Esophagus squamous epithelium (tissue), 5 donors: ENCODE results near the gene FOXO6. TPM values are rescaled to one million over a fixed set of nuclear protein-coding genes. Genes with fewer than 3 reads are reported as not detected.

Source experiments
- DNase-seq: peaks from one replicate; lab custom pipeline; 2025; lab: John Stamatoyannopoulos, UW
- H3K27ac ChIP-seq, 4 donors: fragments of 200-600 bp; sonication (generic); one replicate each; pipeline ENCODE4 v1.5.1; 2016 to 2019; ENCODE audit warnings: mild to moderate bottlenecking in 1 of 4
- H3K27me3 ChIP-seq, 4 donors: fragments of 200-600 bp; sonication (generic); 1 replicate in 3 of 4; 2 replicates in 1 of 4; pipeline versions ENCODE4 v1.5.1 to v1.6.0; 2017 to 2021; ENCODE audit warnings: antibody characterized with exemption in 1 of 4
- H3K36me3 ChIP-seq, 3 donors: fragments of 200-600 bp; sonication (generic); one replicate each; pipeline ENCODE4 v1.5.1; 2016 to 2019
- H3K4me1 ChIP-seq, 3 donors: fragments of 200-600 bp; sonication (generic); one replicate each; pipeline ENCODE4 v1.5.1; 2017 to 2019
- H3K4me3 ChIP-seq, 4 donors: fragments of 200-600 bp; sonication (generic); 1 replicate in 3 of 4; 2 replicates in 1 of 4; pipeline ENCODE4 v1.5.1; 2016 to 2019; ENCODE audit warnings: mild to moderate bottlenecking in 2 of 4, moderate library complexity in 1 of 4
- H3K9me3 ChIP-seq, 3 donors: fragments of 200-600 bp; sonication (generic); one replicate each; pipeline ENCODE4 v1.5.1; 2016 to 2019
- CTCF ChIP-seq, 6 experiments: fragments of 450-650 bp in 4 of 6; fragments of 200-600 bp in 2 of 6; sonication (generic) in 2 of 6; IDR thresholded peaks; one replicate each; pipeline ENCODE4 v1.5.1; 2016 to 2019; ENCODE audit warnings: antibody characterized with exemption in 6 of 6, mild to moderate bottlenecking in 4 of 6, moderate library complexity in 4 of 6
- POLR2A ChIP-seq, 4 donors: fragments of 450-650 bp; IDR thresholded peaks; one replicate each; pipeline ENCODE4 v1.6.1; 2017; ENCODE audit warnings: antibody characterized with exemption in 4 of 4, mild to moderate bottlenecking in 4 of 4, moderate library complexity in 3 of 4
- WGBS, 2 donors: methylation state at CpG; one replicate each; pipeline ENCODE4 v1.1.5; 2018; 5-methylcytosine and 5-hydroxymethylcytosine counted together
- intact Hi-C: fragments of 100-400 bp; cut with DNase I; formaldehyde crosslinking; loops from one replicate; pipeline ENCODE4 v1.15.0; 2022
- total RNA-seq, 4 donors: library from RNA; depleted of rRNA; stranded (reverse); fragments of >200 nt; gene quantifications; one replicate each; pipeline ENCODE4 v1.1.0, GENCODE V29; 2016
- donor health status: DM: yes; HTN: yes; CAD: no.

FOXO6 gene
- total RNA-seq, 4 donors from 2014 or later = 0.18 to 0.53 (median 0.38) TPM; not detected in 1

GRCh38 chr1:41363591-41364320 lies 2.5 kb downstream of the FOXO6 start:
- 78 to 100% methylated on average over 1 to 4 of the region's 4 CpGs for WGBS, 2 donors
- TF ChIP-seq CTCF (IDR thresholded peaks at IDR 0.05) (no peak), POLR2A (IDR thresholded peaks at IDR 0.05) (no peak)
- H3K4me3 ChIP-seq = no peak overlapping the region
- H3K4me1 ChIP-seq = peaks cover 27 to 65% (median 29%) of the 10 kb centered on the region in 3 donors
- no peak overlapping the region for H3K27ac ChIP-seq
- no peaks in the 10 kb centered on the region for H3K36me3 ChIP-seq
- no peak for DNase-seq
- intact Hi-C loops = no loop called here
- H3K27me3 ChIP-seq = peaks cover 0 to 53% (median 8%) of the 10 kb centered on the region in 4 donors
- no peaks in the 10 kb centered on the region for H3K9me3 ChIP-seq

GRCh38 chr1:41364442-41365319 lies 3.4 kb downstream of the FOXO6 start:
- Histone ChIP-seq H3K27me3 (peaks cover 0 to 62% (median 8%) of the 10 kb centered on the region in 4 donors), H3K36me3 (no peaks in the 10 kb centered on the region)
- DNase-seq = no peak

GRCh38 chr1:41365320-41365633 lies 4.0 kb downstream of the FOXO6 start:
- Histone ChIP-seq H3K4me3 (no peak overlapping the region), H3K36me3 (no peaks in the 10 kb centered on the region), H3K27ac (peak overlapping the region in 2 of 4 donors; percentile 14 to 44), H3K9me3 (no peaks in the 10 kb centered on the region), H3K4me1 (peaks cover 27 to 50% (median 29%) of the 10 kb centered on the region in 3 donors), H3K27me3 (peaks cover 0 to 63% (median 8%) of the 10 kb centered on the region in 4 donors)
- intact Hi-C loops = no loop called here
- DNase-seq = no peak
- TF ChIP-seq POLR2A (IDR thresholded peaks at IDR 0.05) = no peak
- TF ChIP-seq CTCF (IDR thresholded peaks at IDR 0.05) = no peak

More at GRCh38 chr1:41364442-41365319, 3.4 kb downstream of the FOXO6 start:
- 79 to 85% methylated on average over 7 to 9 of the region's 10 CpGs for WGBS, 2 donors
- TF ChIP-seq CTCF (IDR thresholded peaks at IDR 0.05) = no peak
- no peak for TF ChIP-seq POLR2A (IDR thresholded peaks at IDR 0.05)
- H3K4me1 ChIP-seq = peaks cover 27 to 56% (median 29%) of the 10 kb centered on the region in 3 donors
- peak overlapping the region in 1 of 4 donors; percentile 14 for H3K27ac ChIP-seq
- H3K4me3 ChIP-seq = no peak overlapping the region
- H3K9me3 ChIP-seq = no peaks in the 10 kb centered on the region
- intact Hi-C loops = no loop called here

- Histone ChIP-seq H3K27me3 (peaks cover 0 to 63% (median 8%) of the 10 kb centered on the region in 4 donors), H3K4me3 (peak overlapping the region; percentile 29 to 70 (median 42)), H3K36me3 (no peaks in the 10 kb centered on the region), H3K4me1 (peaks cover 23 to 44% (median 29%) of the 10 kb centered on the region in 3 donors), H3K9me3 (no peaks in the 10 kb centered on the region), H3K27ac (peak overlapping the region in 2 of 4 donors; percentile 32 to 44)
- intact Hi-C loops = no loop called here
- WGBS, 2 donors = no CpG with 5 or more reads among the region's 23 CpGs
- DNase-seq = no peak
- no peak for TF ChIP-seq CTCF (IDR thresholded peaks at IDR 0.05)
- TF ChIP-seq POLR2A (IDR thresholded peaks at IDR 0.05) = no peak
Observed at GRCh38 chr1:41365772-41366454, 4.7 kb downstream of the FOXO6 start.
